Measurements from ENCODE around the gene SMIM35.

Gene SMIM35

DNA sequence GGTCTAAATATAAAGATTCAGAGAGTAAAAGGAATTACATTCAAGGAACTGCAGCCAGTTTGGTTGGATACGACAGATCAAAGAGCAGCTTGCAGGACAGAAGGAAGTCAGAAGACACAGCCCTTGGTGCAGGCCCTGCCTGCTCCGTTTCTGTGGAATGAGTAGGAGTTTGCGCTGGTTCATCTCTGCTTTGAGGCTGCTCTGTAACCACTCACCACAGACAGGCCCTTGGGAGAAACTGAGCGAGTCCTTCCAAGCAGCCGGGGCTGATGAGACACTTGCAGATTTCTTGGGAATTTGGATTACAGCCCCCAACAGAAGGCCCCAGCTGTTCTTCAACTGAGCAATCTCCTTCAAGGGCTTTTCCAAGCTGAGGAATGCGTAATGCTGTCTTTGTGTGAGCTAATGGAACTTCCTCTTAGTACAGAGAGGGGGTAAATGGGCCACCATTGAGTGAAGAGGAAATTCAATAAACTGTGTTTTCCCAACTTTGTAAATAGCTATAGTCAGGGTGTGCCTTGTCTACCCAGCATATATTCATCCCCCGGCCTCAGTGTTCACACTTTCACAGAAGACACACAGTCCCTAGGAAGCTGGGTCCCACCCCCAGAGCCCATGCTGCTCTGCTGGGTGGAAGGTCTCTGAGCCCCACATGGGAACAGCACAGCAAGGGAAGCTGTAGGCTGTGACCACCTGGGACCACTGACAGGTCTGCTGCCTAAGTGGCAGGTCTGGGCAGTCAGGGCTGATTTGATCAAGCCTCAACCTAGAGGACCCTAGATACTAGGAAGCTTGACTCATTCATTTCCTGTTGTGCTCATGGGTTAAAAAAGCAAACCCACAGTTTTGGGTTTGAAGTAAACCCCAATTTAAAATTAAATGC is 84.0 kb downstream of the SMIM35 start:
- DNase-seq (ENCODE audit: low spot score) = no peak

GRCh38 chr11:118002010-118002540 is 84.7 kb downstream of the SMIM35 start:
- no peak for DNase-seq (ENCODE audit: low spot score)

GRCh38 chr11:118001494-118001971 is 85.2 kb downstream of the SMIM35 start:
- no peak for DNase-seq (ENCODE audit: low spot score)

GRCh38 chr11:118000850-118001228 is 85.9 kb downstream of the SMIM35 start:
- no peak for DNase-seq (ENCODE audit: low spot score)

- no peak for DNase-seq (ENCODE audit: low spot score)
Measured at GRCh38 chr11:118000067-118000849, 86.5 kb downstream of the SMIM35 start.

- no peak for DNase-seq (ENCODE audit: low spot score)
Measured at GRCh38 chr11:117999354-117999993, 87.3 kb downstream of the SMIM35 start.

DNA sequence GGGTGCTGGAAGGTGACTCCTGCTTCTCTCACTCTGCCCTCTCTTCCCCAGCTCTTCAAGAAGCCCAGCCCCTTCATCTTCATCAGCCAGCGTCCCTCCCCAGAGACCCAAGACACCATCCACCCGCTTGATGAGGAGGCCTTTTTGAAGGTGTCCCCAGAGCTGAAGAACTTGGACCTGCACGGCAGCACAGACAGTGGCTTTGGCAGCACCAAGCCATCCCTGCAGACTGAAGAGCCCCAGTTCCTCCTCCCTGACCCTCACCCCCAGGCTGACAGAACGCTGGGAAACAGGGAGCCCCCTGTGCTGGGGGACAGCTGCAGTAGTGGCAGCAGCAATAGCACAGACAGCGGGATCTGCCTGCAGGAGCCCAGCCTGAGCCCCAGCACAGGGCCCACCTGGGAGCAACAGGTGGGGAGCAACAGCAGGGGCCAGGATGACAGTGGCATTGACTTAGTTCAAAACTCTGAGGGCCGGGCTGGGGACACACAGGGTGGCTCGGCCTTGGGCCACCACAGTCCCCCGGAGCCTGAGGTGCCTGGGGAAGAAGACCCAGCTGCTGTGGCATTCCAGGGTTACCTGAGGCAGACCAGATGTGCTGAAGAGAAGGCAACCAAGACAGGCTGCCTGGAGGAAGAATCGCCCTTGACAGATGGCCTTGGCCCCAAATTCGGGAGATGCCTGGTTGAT is 88.0 kb downstream of the SMIM35 start:
- DNase-seq (ENCODE audit: low spot score) = no peak

- DNase-seq (ENCODE audit: low spot score) = no peak
Measured at GRCh38 chr11:117997823-117998579, 88.8 kb downstream of the SMIM35 start.

DNA sequence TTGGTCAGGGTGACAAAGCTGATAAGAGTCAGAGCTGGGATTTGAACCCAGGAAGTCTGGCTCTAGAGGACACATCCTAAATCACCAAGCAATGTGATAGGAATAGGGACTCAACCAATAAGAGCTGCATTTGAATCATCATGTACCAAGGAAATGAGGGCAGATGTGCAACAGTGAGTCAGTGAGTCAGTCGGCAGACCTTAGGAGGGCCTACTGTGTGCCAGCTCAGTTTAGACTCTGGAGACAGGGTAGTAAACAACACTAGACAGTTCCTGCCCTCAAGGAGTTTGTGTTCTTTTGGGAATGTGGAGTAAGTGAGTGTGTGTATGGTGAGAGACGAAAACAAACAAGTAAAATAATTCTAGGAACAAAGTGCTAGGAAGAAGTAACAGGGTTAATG is 89.4 kb downstream of the SMIM35 start:
- no peak for DNase-seq (ENCODE audit: low spot score)

GRCh38 chr11:117996058-117996457 is 90.7 kb downstream of the SMIM35 start:
- DNase-seq (ENCODE audit: low spot score) = no peak

DNA sequence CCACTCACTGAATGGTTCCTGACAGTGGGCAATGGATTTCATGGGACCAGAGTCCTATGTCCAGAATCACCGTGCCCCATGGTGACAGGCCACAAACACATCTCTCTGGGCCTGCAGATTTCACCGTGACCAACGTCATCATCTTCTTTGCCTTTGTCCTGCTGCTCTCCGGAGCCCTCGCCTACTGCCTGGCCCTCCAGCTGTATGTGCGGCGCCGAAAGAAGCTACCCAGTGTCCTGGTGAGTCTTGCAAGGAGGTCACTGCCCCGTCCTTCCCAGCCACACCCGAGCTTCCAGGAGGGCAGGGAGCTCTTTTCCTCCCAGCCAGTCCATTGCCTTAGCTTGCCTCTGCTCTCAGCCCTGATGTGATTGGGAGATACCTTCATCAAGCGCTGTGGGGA is 91.3 kb downstream of the SMIM35 start:
- no peak for DNase-seq (ENCODE audit: low spot score)

DNA sequence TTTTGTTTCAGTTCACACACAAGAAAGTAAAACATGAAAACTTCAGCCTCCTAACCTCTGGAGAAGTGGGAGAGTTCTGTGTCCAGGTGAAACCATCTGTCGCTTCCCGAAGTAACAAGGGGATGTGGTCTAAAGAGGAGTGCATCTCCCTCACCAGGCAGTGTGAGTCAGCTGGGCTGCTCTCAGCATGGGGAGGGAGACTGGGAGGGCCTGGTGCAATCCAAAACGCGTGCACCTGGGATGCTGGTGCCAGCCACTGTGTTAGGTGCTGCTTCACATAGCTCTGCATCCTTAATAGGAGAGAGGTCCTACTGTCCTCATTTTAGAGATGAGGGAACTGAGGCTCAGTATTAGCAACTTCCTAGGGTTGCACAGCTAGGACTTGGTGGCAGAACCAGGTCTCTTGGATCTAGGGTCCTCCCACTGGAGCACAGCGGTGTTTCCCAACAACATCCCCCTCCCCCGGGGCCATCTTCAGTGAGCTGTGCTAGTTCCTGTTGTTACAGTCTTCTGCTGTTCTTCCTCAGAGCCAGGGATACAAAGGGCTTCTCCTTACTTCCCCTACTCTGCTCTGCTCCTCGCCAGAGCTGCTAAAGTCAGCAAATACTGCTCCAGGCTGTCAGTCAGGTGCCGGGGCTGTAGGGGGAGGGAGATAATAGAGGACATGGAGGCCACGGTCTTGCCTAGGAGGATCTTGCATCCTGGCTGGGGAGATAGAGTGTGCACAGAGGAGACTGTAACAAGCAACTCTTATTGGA is 92.6 kb downstream of the SMIM35 start:
- no peak for DNase-seq (ENCODE audit: low spot score)

- DNase-seq (ENCODE audit: low spot score) = no peak
Measured at GRCh38 chr11:117992620-117993019, 94.1 kb downstream of the SMIM35 start.

- no peak for DNase-seq (ENCODE audit: low spot score)
Measured at GRCh38 chr11:117992136-117992535, 94.6 kb downstream of the SMIM35 start.

DNA sequence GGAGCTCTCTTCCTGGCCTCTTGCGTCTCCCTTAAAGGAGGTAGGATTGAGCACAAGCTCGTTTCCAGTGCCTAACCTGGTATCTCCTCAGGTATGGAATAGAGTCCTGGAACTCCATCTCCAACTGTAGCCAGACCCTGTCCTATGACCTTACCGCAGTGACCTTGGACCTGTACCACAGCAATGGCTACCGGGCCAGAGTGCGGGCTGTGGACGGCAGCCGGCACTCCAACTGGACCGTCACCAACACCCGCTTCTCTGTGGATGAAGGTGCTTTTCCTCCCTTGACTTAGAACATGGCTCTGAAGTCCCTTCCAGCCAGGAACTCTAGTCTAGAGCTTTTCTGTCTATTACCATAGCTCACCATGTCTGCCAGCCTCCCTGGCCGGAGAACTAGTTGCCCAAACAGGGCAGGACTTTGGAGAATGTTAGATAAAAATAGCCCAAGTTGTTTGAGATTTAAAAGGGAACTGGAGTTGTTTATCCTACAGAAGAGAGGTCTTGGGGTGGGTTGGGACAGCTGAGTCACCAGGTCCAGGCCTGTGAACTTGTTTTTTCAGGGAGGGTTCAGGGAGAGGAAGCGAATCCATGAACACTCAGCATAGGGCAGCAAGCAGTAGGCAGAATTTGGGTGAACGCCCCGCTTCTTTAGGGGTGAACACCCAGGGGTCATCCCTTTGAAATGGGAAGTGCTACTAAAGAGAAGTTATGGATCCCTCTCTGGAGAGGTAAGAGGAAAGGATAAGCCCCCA is 97.2 kb downstream of the SMIM35 start:
- no peak for DNase-seq (ENCODE audit: low spot score)

DNA sequence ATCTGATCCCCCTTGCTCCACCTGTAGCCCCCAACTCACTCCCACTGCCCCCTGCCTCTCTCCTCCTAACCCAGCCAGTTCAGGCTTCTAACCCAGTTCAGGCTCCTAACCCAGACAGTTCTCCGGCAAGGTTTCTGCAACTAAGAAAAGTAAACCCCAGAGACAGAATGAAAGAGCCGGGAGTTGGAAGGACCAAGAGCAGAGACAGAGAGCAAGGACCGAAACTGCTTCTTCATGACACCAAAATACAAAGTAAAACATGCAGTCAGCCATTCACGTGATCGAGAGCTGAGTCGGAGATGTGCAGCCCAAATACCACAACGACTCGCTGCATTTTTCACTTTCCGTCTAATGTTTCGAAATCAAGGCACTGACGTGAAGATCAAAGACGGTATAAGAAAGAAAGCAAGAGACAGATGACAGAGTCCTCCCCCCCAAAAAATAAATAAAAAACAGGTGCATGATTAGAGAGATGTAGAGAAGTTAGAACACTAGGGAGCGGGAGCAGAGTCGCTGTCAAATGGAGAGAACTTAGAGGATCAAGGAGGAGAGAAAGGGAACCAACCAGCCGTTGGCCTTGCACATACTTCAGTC is 99.7 kb downstream of the SMIM35 start:
- DNase-seq (ENCODE audit: low spot score) = no peak

DNA sequence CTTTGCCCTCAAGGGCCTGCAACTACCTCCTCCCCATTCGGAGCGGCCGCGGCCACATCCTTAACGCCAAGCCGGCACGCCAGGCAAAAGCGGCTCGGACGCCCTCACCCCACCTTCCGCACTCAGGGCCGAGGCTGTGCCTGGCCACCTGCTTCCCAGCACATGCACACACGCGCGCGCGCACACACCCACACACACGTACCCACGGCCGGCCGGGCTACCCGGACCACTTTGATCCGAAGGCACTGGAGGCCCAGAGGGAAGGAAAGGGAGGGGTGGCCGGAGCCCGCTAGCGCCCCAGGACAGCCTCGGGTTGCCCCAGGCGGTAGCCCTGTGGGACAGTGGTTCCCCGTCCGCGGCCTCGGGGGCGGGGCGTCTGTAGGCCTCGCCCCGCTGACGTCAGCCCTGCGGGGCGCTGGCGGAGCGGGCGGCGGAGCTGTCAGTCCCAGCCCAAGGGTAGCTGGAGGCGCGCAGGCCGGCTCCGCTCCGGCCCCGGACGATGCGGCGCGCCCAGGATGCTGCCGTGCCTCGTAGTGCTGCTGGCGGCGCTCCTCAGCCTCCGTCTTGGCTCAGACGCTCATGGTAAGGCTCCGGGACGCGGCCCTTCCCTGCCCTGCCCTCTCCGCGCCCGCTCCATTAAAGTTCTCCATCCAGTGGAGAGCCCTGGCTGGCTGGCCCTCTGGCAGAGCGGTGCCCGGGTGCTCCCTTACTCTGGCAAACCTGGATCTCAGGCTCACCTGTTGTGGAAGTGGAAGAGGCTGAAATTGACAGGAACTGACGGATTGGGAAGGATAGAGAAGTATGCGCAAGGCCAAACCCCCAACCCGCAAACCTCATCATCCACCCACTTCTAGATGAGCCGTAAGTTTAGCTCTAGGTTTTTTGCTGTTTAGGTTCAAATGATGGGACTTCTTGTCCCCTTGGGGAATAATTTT is 100.5 kb downstream of the SMIM35 start, which contains the start of gene IL10RA:
Gene IL10RA, plus strand, starts transcription at position 442 of the 935 bp plus-strand sequence. Its CDS starts 74 bp downstream, at position 516.
- peak; percentile 89 for DNase-seq (ENCODE audit: low spot score)

DNA sequence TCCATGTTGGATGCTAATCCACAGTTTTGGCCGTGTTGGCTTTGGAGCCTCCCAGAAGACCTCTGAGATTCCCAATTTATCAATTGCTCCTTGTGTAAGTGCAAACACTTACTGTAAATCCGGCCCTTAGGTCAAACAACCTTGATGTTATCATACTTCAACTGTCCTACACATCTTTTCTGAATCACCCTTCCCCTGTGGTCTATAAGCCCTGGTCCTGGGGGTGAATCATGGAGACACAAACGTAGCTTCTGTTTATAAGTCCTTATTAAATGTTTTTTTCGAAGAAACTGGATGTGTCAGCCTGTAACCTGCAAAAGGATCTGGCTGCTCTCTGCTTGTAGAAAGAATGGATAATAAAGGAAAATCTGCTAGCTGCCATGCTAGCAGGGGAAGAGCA is 102.3 kb downstream of the SMIM35 start:
- no peak for DNase-seq (ENCODE audit: low spot score)

Data from AG08396 (cell line).